GM18505 (cell line): ENCODE results near the gene PLEKHG5.
"Not testable (repeated sequence)": the region's sequence is repeated elsewhere in the genome, so short reads cannot be mapped to it uniquely, and the experiment has no call there.

Experiments
- ATAC-seq: cut with Tn5 transposase; IDR thresholded peaks from one replicate; pipeline ENCODE4 v1.9.1; 2021; ENCODE audit not compliant: unreplicated experiment
- POLR2A ChIP-seq: IDR thresholded peaks from 4 replicates; pipeline ENCODE4 v1.6.1; 2011; ENCODE audit warnings: borderline replicate concordance; ENCODE audit not compliant: insufficient read depth, insufficient read length; ENCODE audit errors: extremely low read depth

Gene PLEKHG5

GRCh38 chr1:6450943-6451373, 40.5 kb downstream of the PLEKHG5 start:
- no peak for TF ChIP-seq POLR2A
- ATAC-seq, result no peak

- ATAC-seq, result not testable (repeated sequence)
Observed at GRCh38 chr1:6450486-6450885, 41.0 kb downstream of the PLEKHG5 start.

- ATAC-seq, result no peak
- no peak for TF ChIP-seq POLR2A
Observed at GRCh38 chr1:6450005-6450450, 41.4 kb downstream of the PLEKHG5 start.

GRCh38 chr1:6448749-6449631, 42.5 kb downstream of the PLEKHG5 start:
- ATAC-seq, result no peak
- no peak for TF ChIP-seq POLR2A

GRCh38 chr1:6447818-6448748, 43.4 kb downstream of the PLEKHG5 start:
- no peak for TF ChIP-seq POLR2A
- no peak for ATAC-seq

GRCh38 chr1:6447016-6447817, 44.2 kb downstream of the PLEKHG5 start:
- no peak for TF ChIP-seq POLR2A
- no peak for ATAC-seq

- no peak for TF ChIP-seq POLR2A
- ATAC-seq, result no peak
Observed at GRCh38 chr1:6446665-6447015, 44.8 kb downstream of the PLEKHG5 start.

- ATAC-seq, result not testable (repeated sequence)
Observed at GRCh38 chr1:6445929-6446328, 45.5 kb downstream of the PLEKHG5 start.

- TF ChIP-seq POLR2A, result no peak
- no peak for ATAC-seq
Observed at GRCh38 chr1:6445062-6445763, 46.3 kb downstream of the PLEKHG5 start.

GRCh38 chr1:6444377-6444776, 47.1 kb downstream of the PLEKHG5 start:
- no peak for ATAC-seq
- no peak for TF ChIP-seq POLR2A

- TF ChIP-seq POLR2A, result no peak
- no peak for ATAC-seq
Observed at GRCh38 chr1:6443339-6444115, 47.9 kb downstream of the PLEKHG5 start.

GRCh38 chr1:6441586-6441985, 49.9 kb downstream of the PLEKHG5 start:
- no peak for TF ChIP-seq POLR2A
- ATAC-seq, result no peak
